Nephron (organoid): ENCODE results near the gene RPS27.
A peak's percentile ranks its signal among the peaks of the same experiment; 100 is the strongest.

ENCODE experiments used
- H3K27ac Mint-ChIP-seq, 3 experiments: 2 replicates each; pipeline ENCODE4 v1.8.0; 2020; ENCODE audit warnings: mixed read lengths in 3 of 3, mild to moderate bottlenecking in 2 of 3, moderate library complexity in 1 of 3
- H3K27me3 Mint-ChIP-seq: 2 replicates; pipeline ENCODE4 v1.8.0; 2021; ENCODE audit warnings: low read depth, mild to moderate bottlenecking, moderate library complexity, mixed read lengths
- H3K36me3 Mint-ChIP-seq: 2 replicates; pipeline ENCODE4 v1.8.0; 2020; ENCODE audit warnings: low read depth, mixed read lengths
- H3K4me1 Mint-ChIP-seq: 2 replicates; pipeline ENCODE4 v1.8.0; 2020; ENCODE audit warnings: mixed read lengths
- H3K4me3 Mint-ChIP-seq, 3 experiments: 2 replicates each; pipeline ENCODE4 v1.8.0; 2020; ENCODE audit warnings: mild to moderate bottlenecking in 3 of 3, mixed read lengths in 3 of 3, moderate library complexity in 2 of 3
- H3K9me3 Mint-ChIP-seq: 2 replicates; pipeline ENCODE4 v1.8.0; 2020; ENCODE audit warnings: mixed read lengths
- TF ChIP-seq, protein P1 (sequence below), 3 experiments: fragments of 200-600 bp; sonication (generic); IDR thresholded peaks; one replicate each; pipeline ENCODE4 v1.5.0; 2021; ENCODE audit warnings: antibody characterized with exemption in 3 of 3; ENCODE audit not compliant: unreplicated experiment in 3 of 3

Gene RPS27

DNA sequence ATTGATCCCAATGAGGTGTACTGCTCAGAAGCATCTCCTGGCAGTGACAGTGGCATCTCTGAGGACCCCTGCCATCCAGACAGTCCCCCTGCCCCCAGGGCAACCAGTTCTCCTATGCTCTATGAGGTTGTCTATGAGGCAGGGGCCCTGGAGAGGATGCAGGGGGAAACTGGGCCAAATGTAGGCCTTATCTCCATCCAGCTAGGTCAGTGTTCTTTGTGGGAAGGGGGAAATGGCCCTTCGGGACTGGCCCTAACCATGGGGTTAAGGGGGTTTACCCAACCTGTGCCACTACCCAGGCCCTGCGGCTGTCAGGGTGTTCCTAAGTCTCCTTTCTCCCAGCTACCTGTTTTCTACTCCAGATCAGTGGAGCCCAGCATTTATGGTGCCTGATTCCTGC lies 21.6 kb upstream of the RPS27 start:
- Mint-ChIP-seq H3K27me3 (no peaks in the 10 kb centered on the region), H3K4me1 (peaks cover 32% of the 10 kb centered on the region), H3K9me3 (no peaks in the 10 kb centered on the region), H3K36me3 (peaks cover 10% of the 10 kb centered on the region), H3K27ac (peak overlapping the region; percentile 94 to 99 (median 96)), H3K4me3 (peak overlapping the region; percentile 91 to 95 (median 94))
- TF ChIP-seq, protein P1, sequence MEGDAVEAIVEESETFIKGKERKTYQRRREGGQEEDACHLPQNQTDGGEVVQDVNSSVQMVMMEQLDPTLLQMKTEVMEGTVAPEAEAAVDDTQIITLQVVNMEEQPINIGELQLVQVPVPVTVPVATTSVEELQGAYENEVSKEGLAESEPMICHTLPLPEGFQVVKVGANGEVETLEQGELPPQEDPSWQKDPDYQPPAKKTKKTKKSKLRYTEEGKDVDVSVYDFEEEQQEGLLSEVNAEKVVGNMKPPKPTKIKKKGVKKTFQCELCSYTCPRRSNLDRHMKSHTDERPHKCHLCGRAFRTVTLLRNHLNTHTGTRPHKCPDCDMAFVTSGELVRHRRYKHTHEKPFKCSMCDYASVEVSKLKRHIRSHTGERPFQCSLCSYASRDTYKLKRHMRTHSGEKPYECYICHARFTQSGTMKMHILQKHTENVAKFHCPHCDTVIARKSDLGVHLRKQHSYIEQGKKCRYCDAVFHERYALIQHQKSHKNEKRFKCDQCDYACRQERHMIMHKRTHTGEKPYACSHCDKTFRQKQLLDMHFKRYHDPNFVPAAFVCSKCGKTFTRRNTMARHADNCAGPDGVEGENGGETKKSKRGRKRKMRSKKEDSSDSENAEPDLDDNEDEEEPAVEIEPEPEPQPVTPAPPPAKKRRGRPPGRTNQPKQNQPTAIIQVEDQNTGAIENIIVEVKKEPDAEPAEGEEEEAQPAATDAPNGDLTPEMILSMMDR (IDR thresholded peaks at IDR 0.05; ENCODE audit: unreplicated experiment in 3 of 3) = no peak

DNA sequence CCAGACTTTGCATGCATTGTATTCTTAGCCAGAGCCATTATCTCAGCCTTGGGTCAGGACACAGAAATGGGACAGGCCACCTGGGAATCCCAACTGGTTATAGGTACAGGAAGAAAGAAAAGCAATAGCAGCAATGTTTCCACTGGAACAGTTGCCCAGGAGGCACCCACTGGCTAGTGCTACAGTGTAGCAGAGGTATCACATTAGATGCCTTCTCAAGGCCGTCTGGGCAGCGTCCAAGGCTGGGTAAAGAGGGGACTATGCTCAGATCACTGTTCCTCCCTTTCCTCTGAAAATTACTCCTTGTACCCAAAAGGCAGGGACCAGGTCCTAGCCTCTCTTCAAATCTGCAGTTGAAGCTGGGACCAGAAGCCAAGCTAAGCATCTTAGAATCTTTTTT lies 20.2 kb upstream of the RPS27 start:
- Mint-ChIP-seq H3K4me3 (peak overlapping the region in 2 of 3 experiments; percentile 41 to 55), H3K36me3 (peaks cover 21% of the 10 kb centered on the region), H3K9me3 (no peaks in the 10 kb centered on the region), H3K27me3 (no peaks in the 10 kb centered on the region), H3K27ac (no peak overlapping the region), H3K4me1 (peaks cover 26% of the 10 kb centered on the region)
- TF ChIP-seq, protein P1 (IDR thresholded peaks at IDR 0.05; ENCODE audit: unreplicated experiment in 3 of 3) = no peak

DNA sequence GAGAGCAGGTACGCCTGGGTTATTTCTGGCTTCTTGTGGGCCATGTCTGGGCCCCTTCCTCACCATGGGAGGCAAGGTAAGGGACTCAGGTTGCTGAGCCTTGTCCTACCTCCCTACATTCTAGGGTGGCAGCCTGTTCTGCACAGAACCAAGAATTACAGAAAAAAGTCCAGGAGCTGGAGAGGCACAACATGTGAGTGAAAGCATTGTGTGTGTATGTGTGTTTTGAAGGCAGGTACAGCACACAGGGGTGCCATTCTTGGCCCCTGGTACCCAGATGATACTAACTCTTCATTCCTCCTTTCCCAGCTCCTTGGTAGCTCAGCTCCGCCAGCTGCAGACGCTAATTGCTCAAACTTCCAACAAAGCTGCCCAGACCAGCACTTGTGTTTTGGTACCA lies 17.5 kb upstream of the RPS27 start:
- TF ChIP-seq, protein P1 (IDR thresholded peaks at IDR 0.05; ENCODE audit: unreplicated experiment in 3 of 3) = no peak
- H3K27me3 Mint-ChIP-seq = no peaks in the 10 kb centered on the region
- H3K4me3 Mint-ChIP-seq = peak overlapping the region in 2 of 3 experiments; percentile 45
- no peaks in the 10 kb centered on the region for H3K9me3 Mint-ChIP-seq
- H3K4me1 Mint-ChIP-seq = peaks cover 30% of the 10 kb centered on the region
- H3K27ac Mint-ChIP-seq = no peak overlapping the region
- peaks cover 34% of the 10 kb centered on the region for H3K36me3 Mint-ChIP-seq

DNA sequence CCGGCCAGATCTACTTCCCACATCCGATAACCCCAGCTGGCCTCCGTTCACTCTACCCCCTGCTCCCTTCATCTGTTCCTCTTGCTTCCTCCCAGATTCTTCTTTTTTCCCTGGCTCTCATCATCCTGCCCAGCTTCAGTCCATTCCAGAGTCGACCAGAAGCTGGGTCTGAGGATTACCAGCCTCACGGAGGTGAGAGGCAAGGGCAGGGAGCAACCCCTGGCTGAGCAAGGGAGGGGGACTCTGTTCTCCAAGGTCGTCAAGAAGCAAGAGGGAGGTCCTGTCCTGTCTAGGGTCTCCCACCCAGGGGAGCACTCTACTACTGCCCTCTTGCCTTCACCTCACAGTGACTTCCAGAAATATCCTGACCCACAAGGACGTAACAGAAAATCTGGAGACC lies 17.0 kb upstream of the RPS27 start:
- H3K36me3 Mint-ChIP-seq = peaks cover 34% of the 10 kb centered on the region
- peak overlapping the region in 1 of 3 experiments; percentile 45 for H3K4me3 Mint-ChIP-seq
- TF ChIP-seq, protein P1 (IDR thresholded peaks at IDR 0.05; ENCODE audit: unreplicated experiment in 3 of 3) = no peak
- peaks cover 34% of the 10 kb centered on the region for H3K4me1 Mint-ChIP-seq
- no peaks in the 10 kb centered on the region for H3K9me3 Mint-ChIP-seq
- H3K27me3 Mint-ChIP-seq = no peaks in the 10 kb centered on the region
- H3K27ac Mint-ChIP-seq = no peak overlapping the region

DNA sequence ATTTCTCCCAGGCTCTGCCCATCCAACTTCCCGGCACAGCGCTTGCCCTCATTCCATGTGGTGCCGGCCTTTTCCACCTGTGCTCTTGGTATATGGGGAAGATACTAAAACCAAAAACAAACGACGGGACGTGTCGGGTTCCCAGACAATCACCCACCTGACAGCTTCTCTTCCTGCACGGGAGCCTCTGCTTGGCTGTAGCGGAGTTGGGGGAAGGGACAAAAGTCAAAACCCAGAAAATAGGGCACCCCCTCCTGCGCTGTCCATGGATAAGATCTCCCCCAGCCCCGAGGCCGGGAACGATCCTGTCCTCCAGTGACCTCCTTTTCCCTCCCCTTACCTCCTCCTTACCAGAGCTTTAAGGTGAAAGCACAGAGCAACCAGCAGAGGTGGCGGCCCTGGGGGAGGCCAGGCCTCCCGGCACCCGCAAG lies 13.7 kb upstream of the RPS27 start:
- Mint-ChIP-seq H3K4me3 (peak overlapping the region; percentile 90 to 100 (median 99)), H3K27me3 (no peaks in the 10 kb centered on the region), H3K9me3 (no peaks in the 10 kb centered on the region), H3K4me1 (peaks cover 30% of the 10 kb centered on the region), H3K27ac (peak overlapping the region; percentile 90 to 99 (median 97)), H3K36me3 (peaks cover 51% of the 10 kb centered on the region)
- TF ChIP-seq, protein P1 (IDR thresholded peaks at IDR 0.05; ENCODE audit: unreplicated experiment in 3 of 3) = no peak
